Measurements from ENCODE around the gene HSPA5. TPM values are rescaled to one million over a fixed set of nuclear protein-coding genes. Genes with fewer than 3 reads are reported as not detected.

The HSPA5 gene
- total and polyA plus RNA-seq, 10 of the 15 experiments (the other 5 are each of a cell fraction or from before 2014, with no cell fraction given) = 39.8 to 517 (median 105) TPM

GRCh38 chr9:125239631-125240597, 1.2 kb downstream of the HSPA5 start:
- Histone ChIP-seq H2AFZ (ENCODE audit: control insufficient read depth, low read depth, low read length) (no peak overlapping the region; the same call in 1 of the 2 replicates), H3K4me2 (ENCODE audit: control insufficient read depth, insufficient read depth) (peak overlapping the region; percentile 94), H3K79me2 (ENCODE audit: control insufficient read depth, insufficient read depth, low read length) (peaks cover 66% of the 10 kb centered on the region), H4K20me1 (ENCODE audit: control insufficient read depth, insufficient read depth) (0 out of 2 replicates have a peak, but pooled peaks cover 5% of the 10 kb centered on the region), H3K9ac (ENCODE audit: control insufficient read depth, insufficient read depth, low read length) (peak overlapping the region; percentile 81), H3K4me1 (ENCODE audit: control insufficient read depth, insufficient read depth, low read length) (peaks cover 6% of the 10 kb centered on the region), H3K4me3 (peak overlapping the region; percentile 95), H3K36me3 (ENCODE audit: control insufficient read depth in 2 of 2, insufficient read depth in 2 of 2, low read length in 1 of 2) (peaks cover 10 to 38% of the 10 kb centered on the region in 2 experiments), H3K27me3 (replicated peaks in 1 of 2; ENCODE audit: control insufficient read depth in 2 of 2, insufficient read depth in 2 of 2, low read length in 1 of 2) (no peaks in the 10 kb centered on the region), H3K27ac (ENCODE audit: control insufficient read depth, insufficient read depth) (peak overlapping the region; percentile 93), H3K9me3 (replicated peaks; ENCODE audit: control insufficient read depth, insufficient read depth, low read length) (no peaks in the 10 kb centered on the region)
- FAIRE-seq = no peak
- ChIA-PET CTCF (no interaction called here), SMC1A (ENCODE audit: uncharacterized antibody, unreplicated experiment) (interaction anchor here (0.8 to 1.4 kb wide), 2 partner anchors 10 to 53 kb away, joined by 3 to 4 read pairs; no protein-coding TSS in a partner anchor), RAD21 (ENCODE audit: unreplicated experiment) (interaction anchor here (1.7 kb wide), 1 partner anchor 23 kb away, joined by 15 read pairs; the partner anchor contains the start of gene GAPVD1), POLR2A (interaction anchor here (0.5 to 3.8 kb wide), 6 partner anchors 21 to 79 kb away, joined by 3 to 39 read pairs (median 4); partner anchors contain the start of genes GAPVD1 and RABEPK)
- no peak for ATAC-seq
- in situ Hi-C loops (cut with MboI) (no loop called here), intact Hi-C loops (cut with micrococcal nuclease; ENCODE audit: unreplicated experiment) (loop anchor here (2.0 to 5.0 kb wide), 2 partner anchors 21 to 378 kb away; partner anchors contain the start of genes ARPC5L, GAPVD1 and RPL35)
- no peak for TF ChIP-seq BHLHE40 (IDR thresholded peaks at IDR 0.05; ENCODE audit: borderline replicate concordance in 1 of 2, low read depth in 2 of 2, low read length in 1 of 2)
- TF ChIP-seq MXI1 (IDR thresholded peaks at IDR 0.05; ENCODE audit: low read depth, low read length) = 0 out of 2 replicates have a peak, but pooled peaks have one; percentile 7
- no peak for DNase-seq (ENCODE audit: low read depth, low spot score)
- BruUV-seq (replicated peaks) = no TSS peak
- 10% methylated on average over 8 of the region's 8 CpGs for WGBS (ENCODE audit: insufficient coverage, insufficient replicate concordance, low lambda C conversion rate, missing lambda C conversion rate)

GRCh38 chr9:125238915-125239446, 2.2 kb downstream of the HSPA5 start:
- H4K20me1 ChIP-seq (ENCODE audit: control insufficient read depth, insufficient read depth) = 0 out of 2 replicates have a peak, but pooled peaks cover 5% of the 10 kb centered on the region
- ChIA-PET SMC1A (ENCODE audit: uncharacterized antibody, unreplicated experiment) (interaction anchor here (1.5 kb wide), 1 partner anchor 17 kb away, joined by 5 read pairs; no protein-coding TSS in a partner anchor), POLR2A (interaction anchor here (1.1 to 1.2 kb wide), 2 partner anchors 38 to 57 kb away, joined by 3 read pairs; partner anchors contain the start of gene RABEPK), RAD21 (ENCODE audit: unreplicated experiment) (no interaction called here), CTCF (no interaction called here)
- FAIRE-seq (no peak), DNase-seq (ENCODE audit: low read depth, low spot score) (no peak), ATAC-seq (no peak)
- peaks cover 66% of the 10 kb centered on the region for H3K79me2 ChIP-seq (ENCODE audit: control insufficient read depth, insufficient read depth, low read length)
- BruUV-seq (replicated peaks) = no TSS peak
- H3K27me3 ChIP-seq (replicated peaks in 1 of 2; ENCODE audit: control insufficient read depth in 2 of 2, insufficient read depth in 2 of 2, low read length in 1 of 2) = no peaks in the 10 kb centered on the region
- WGBS (ENCODE audit: insufficient coverage, insufficient replicate concordance, low lambda C conversion rate, missing lambda C conversion rate) = 76% methylated on average over 14 of the region's 14 CpGs
- TF ChIP-seq BCL11A (IDR thresholded peaks at IDR 0.05; ENCODE audit: low read depth, low read length) = no peak
- no peak for TF ChIP-seq ASH2L (IDR thresholded peaks at IDR 0.05; ENCODE audit: borderline replicate concordance, low read depth)
- TF ChIP-seq POLR2AphosphoS5 (IDR thresholded peaks at IDR 0.05; ENCODE audit: low read length) = peak; percentile 42
- TF ChIP-seq LARP7 (IDR thresholded peaks at IDR 0.05) = no peak
- peak overlapping the region; percentile 95 for H3K4me3 ChIP-seq
- no peak overlapping the region for H2AFZ ChIP-seq (ENCODE audit: control insufficient read depth, low read depth, low read length)
- peaks cover 6% of the 10 kb centered on the region for H3K4me1 ChIP-seq (ENCODE audit: control insufficient read depth, insufficient read depth, low read length)
- peak overlapping the region; percentile 94 for H3K4me2 ChIP-seq (ENCODE audit: control insufficient read depth, insufficient read depth)
- intact Hi-C loops (cut with micrococcal nuclease; ENCODE audit: unreplicated experiment) (no loop called here), in situ Hi-C loops (cut with MboI) (no loop called here)
- peak overlapping the region; percentile 67; the same call in 1 of the 2 replicates for H3K9ac ChIP-seq (ENCODE audit: control insufficient read depth, insufficient read depth, low read length)
- H3K36me3 ChIP-seq (ENCODE audit: control insufficient read depth in 2 of 2, insufficient read depth in 2 of 2, low read length in 1 of 2) = peaks cover 10 to 38% of the 10 kb centered on the region in 2 experiments
- H3K9me3 ChIP-seq (replicated peaks; ENCODE audit: control insufficient read depth, insufficient read depth, low read length) = no peaks in the 10 kb centered on the region
- H3K27ac ChIP-seq (ENCODE audit: control insufficient read depth, insufficient read depth) = no peak overlapping the region
